ENCODE data around the gene CDHR5.

The CDHR5 gene

DNA sequence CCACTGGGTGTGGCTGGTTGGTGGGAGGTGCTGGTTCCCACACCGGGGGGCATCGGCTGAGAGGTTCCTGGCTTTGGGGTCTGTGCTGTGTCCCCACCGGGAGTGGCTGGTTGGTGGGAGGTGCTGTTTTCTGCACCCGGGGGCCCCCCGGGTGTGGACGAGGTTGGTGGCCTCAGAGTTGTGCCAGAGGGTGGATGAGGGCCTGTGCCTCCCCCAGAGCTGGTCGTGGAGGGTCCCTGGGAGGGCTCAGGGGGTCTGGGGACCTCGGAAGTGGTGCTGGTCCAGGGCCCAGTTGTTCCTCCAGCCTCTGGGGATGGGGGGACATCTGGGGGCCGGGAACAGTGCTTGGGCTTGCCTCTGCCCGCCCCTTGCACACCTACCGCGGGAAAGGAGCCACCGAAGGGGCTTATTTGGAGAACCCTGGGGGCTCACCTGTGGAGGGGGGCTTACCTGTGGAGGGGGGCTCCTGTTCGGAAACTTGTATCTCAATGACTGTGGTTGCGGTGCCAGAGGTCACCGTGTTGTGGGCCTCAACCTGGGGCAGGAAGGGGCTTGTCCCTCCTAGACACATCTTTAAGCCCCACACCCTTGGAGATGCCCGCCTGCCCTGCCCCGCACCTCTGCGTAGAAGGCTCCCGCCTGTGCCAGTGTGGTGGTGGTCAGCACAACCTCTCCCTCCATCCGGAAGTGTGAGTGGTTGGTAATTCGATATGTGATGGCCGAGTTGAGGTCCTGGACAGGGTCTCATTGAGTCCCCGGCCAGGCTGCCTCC, 5.7 kb downstream of the CDHR5 start:
- DNase-seq (ENCODE audit: extremely low spot score): no peak
- TF ChIP-seq, protein P1, sequence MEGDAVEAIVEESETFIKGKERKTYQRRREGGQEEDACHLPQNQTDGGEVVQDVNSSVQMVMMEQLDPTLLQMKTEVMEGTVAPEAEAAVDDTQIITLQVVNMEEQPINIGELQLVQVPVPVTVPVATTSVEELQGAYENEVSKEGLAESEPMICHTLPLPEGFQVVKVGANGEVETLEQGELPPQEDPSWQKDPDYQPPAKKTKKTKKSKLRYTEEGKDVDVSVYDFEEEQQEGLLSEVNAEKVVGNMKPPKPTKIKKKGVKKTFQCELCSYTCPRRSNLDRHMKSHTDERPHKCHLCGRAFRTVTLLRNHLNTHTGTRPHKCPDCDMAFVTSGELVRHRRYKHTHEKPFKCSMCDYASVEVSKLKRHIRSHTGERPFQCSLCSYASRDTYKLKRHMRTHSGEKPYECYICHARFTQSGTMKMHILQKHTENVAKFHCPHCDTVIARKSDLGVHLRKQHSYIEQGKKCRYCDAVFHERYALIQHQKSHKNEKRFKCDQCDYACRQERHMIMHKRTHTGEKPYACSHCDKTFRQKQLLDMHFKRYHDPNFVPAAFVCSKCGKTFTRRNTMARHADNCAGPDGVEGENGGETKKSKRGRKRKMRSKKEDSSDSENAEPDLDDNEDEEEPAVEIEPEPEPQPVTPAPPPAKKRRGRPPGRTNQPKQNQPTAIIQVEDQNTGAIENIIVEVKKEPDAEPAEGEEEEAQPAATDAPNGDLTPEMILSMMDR (IDR thresholded peaks at IDR 0.05; ENCODE audit: control extremely low read depth, extremely low read depth, low read depth, missing control alignments): no peak
- ChIA-PET POLR2A (no interaction called here), CTCF (no interaction called here)

DNA sequence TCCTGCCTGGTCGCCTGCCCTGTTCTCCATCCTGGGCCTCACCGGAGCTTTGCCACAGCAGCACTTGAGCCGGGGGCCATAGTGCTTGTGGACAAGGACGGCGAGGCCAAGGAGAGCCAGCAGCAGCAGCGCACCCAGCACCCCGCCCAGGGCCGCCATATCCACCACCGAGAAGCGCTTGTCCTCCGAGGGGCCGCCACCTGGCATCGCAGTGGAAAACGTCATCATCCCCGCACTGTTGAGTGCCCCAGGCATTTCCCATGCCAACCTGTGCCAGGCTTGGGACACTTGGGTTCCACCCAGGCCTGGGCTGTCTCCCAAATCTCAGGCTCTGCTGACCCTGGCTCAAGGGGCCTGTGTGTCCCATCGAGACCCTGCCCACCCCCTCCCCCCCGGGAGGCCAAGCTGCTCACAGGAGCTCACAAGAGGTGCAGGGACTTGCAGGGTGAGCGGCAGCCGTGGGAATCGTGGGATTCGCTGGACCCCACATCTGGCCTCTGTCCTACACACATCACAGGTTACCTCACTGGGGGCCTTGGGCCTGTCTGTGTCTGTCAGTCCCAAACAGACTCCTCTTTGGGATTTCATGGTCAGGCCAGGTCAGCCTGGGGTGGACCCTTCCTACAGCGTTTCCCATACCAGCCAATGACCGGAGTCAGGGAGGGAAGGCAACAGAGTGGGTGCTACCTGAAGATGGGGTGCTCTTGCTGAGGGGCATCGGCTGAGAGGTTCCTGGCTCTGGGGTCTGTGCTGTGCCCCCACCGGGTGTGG, 6.7 kb downstream of the CDHR5 start:
- TF ChIP-seq, protein P1 (IDR thresholded peaks at IDR 0.05; ENCODE audit: control extremely low read depth, extremely low read depth, low read depth, missing control alignments): no peak
- POLR2A ChIA-PET: no interaction called here
- no peak for DNase-seq (ENCODE audit: extremely low spot score)
- CTCF ChIA-PET: no interaction called here

GRCh38 chr11:617199-617911, 7.4 kb downstream of the CDHR5 start:
- CTCF ChIA-PET: no interaction called here
- POLR2A ChIA-PET: no interaction called here
- TF ChIP-seq, protein P1 (IDR thresholded peaks at IDR 0.05; ENCODE audit: control extremely low read depth, extremely low read depth, low read depth, missing control alignments): no peak
- no peak for DNase-seq (ENCODE audit: extremely low spot score)

- no peak for DNase-seq (ENCODE audit: extremely low spot score)
- TF ChIP-seq, protein P1 (IDR thresholded peaks at IDR 0.05; ENCODE audit: control extremely low read depth, extremely low read depth, low read depth, missing control alignments): no peak
- ChIA-PET CTCF (no interaction called here), POLR2A (interaction anchor here (0.6 to 1.1 kb wide), 2 partner anchors 10 to 1535 kb away, joined by 3 to 5 read pairs; partner anchors contain the start of gene SCT)
These were observed 8.2 kb downstream of the CDHR5 start for GRCh38 chr11:616320-617198.

DNA sequence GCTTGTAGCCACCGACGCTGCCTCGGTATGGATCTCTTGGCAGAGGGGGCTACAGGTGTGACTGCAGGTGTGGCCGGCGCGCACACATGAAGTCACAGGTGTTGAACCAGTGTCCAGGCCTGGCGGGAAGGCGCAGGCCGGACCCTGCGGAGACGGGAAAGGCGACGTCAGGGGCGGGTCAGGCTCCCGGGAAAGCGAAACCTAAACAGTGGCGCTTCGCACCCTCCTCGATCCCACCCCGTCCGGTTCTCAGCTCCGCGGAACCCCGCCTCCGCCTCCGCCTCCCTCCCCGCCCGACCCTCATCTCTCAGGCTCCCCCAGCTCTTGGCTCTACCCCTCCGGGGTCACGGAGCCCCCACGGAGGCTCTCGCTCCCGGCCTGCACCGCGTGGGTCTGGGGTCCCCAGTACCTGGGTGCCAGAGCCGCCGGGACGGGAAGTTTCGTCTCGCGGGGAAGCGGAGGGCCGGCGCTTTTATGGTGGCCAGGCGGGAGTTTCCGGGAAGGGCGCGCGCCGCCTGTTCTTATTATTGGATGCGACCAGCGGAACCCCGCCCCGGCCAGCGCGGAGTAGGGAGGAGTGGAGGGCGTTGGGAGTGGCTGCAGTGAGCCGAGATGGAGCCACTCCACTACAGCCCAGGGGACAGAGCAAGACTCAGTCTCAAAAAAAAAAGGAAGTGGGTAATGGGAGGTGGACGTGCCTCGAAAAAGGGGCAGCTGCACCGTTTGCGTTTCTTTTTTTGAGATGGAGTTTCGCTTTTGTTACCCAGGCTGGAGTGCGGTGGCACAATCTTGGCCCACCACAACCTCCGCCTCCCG, 9.0 kb downstream of the CDHR5 start, which contains the start of gene IRF7:
Gene IRF7, minus strand, starts transcription at position 447 of the 816 bp plus-strand sequence. CDS start 586 bp downstream, outside the sequence.
- ChIA-PET CTCF (no interaction called here), POLR2A (interaction anchor here (0.6 to 1.1 kb wide), 3 partner anchors 11 to 1535 kb away, joined by 3 to 5 read pairs (median 3); partner anchors contain the start of genes HRAS and SCT)
- TF ChIP-seq, protein P1 (IDR thresholded peaks at IDR 0.05; ENCODE audit: control extremely low read depth, extremely low read depth, low read depth, missing control alignments): no peak
- DNase-seq (ENCODE audit: extremely low spot score): peak; percentile 95

Measured in GM10248 (cell line).